H1 (cell line): Measurements from ENCODE around the gene AK5. TPM values are rescaled to one million over a fixed set of nuclear protein-coding genes. Genes with fewer than 3 reads are reported as not detected.

Experiments
- CTCF ChIA-PET: fragments of 300-600 bp; sonication (Branson Sonifier 250); formaldehyde crosslinking; loops from one replicate; lab custom pipeline; 2021; ENCODE audit not compliant: partially characterized antibody; lab: Charles Lee
- POLR2A ChIA-PET: fragments of 300-600 bp; sonication (Branson Sonifier 250); formaldehyde crosslinking; loops from one replicate; lab custom pipeline; 2021; ENCODE audit warnings: inconsistent platforms; ENCODE audit not compliant: partially characterized antibody; lab: Charles Lee
- DNase-seq, 2 experiments: peaks; one replicate each; pipeline versions ENCODE4 v3.0.0 to v3.0.0-alpha.2; 2010 to 2022; ENCODE audit warnings: low spot score in 2 of 2, low read depth in 1 of 2, mixed read lengths in 1 of 2
- FAIRE-seq: peaks from 2 replicates; lab custom pipeline; 2011; peaks lifted over from hg19 to GRCh38; lab: Jason Lieb, UNC
- H2AFZ ChIP-seq: 2 replicates; pipeline ENCODE4 v1.8.1; 2012; ENCODE audit warnings: low read length, inconsistent platforms
- H2AK5ac ChIP-seq: 2 replicates; pipeline ENCODE4 v1.6.1; 2013; ENCODE audit warnings: low read depth, low read length
- H2BK120ac ChIP-seq: replicated peaks from 2 replicates; pipeline ENCODE3; 2013; ENCODE audit warnings: low read depth, low read length, inconsistent platforms
- H2BK12ac ChIP-seq: 2 replicates; pipeline ENCODE4 v1.6.1; 2013; ENCODE audit warnings: low read depth, low read length
- H2BK15ac ChIP-seq: 2 replicates; pipeline ENCODE4 v1.6.1; 2013; ENCODE audit warnings: low read length
- H2BK20ac ChIP-seq: 2 replicates; pipeline ENCODE4 v1.6.1; 2013; ENCODE audit warnings: low read length
- H2BK5ac ChIP-seq: 2 replicates; pipeline ENCODE4 v1.6.1; 2013; ENCODE audit warnings: low read depth, low read length
- H3K14ac ChIP-seq: 2 replicates; pipeline ENCODE4 v1.6.1; 2013; ENCODE audit warnings: inconsistent platforms; ENCODE audit not compliant: insufficient read length
- H3K18ac ChIP-seq: 2 replicates; pipeline ENCODE4 v1.6.1; 2013; ENCODE audit warnings: low read length; ENCODE audit errors: extremely low read depth
- H3K23ac ChIP-seq: 2 replicates; pipeline ENCODE4 v1.6.1; 2013; ENCODE audit warnings: inconsistent platforms; ENCODE audit not compliant: insufficient read length
- H3K23me2 ChIP-seq: 2 replicates; pipeline ENCODE4 v1.6.1; 2013; ENCODE audit warnings: low read depth, low read length
- H3K27ac ChIP-seq: 2 replicates; pipeline ENCODE4 v1.6.1; 2011; ENCODE audit warnings: low read depth, low read length, inconsistent platforms
- H3K27me3 ChIP-seq, 4 experiments: replicated peaks in 1 of 4; 1 replicate in 1 of 4; 2 replicates in 3 of 4; pipeline versions ENCODE4 v1.6.1 to v1.8.1; 2011 to 2013; ENCODE audit warnings: low read length in 3 of 4, mild to moderate bottlenecking in 3 of 4, inconsistent platforms in 2 of 4, mixed read lengths in 2 of 4, moderate library complexity in 1 of 4; ENCODE audit not compliant: control insufficient read depth in 3 of 4, insufficient read depth in 3 of 4; ENCODE audit errors: extremely low read depth in 1 of 4
- H3K36me3 ChIP-seq, 4 experiments: 2 replicates each; pipeline versions ENCODE4 v1.6.1 to v1.8.1; 2011 to 2013; ENCODE audit warnings: mild to moderate bottlenecking in 4 of 4, low read length in 3 of 4, moderate library complexity in 2 of 4, control low read depth in 1 of 4, inconsistent platforms in 1 of 4; ENCODE audit not compliant: insufficient read depth in 4 of 4, control insufficient read depth in 2 of 4
- H3K4ac ChIP-seq: replicated peaks from 2 replicates; pipeline ENCODE3; 2013; ENCODE audit warnings: low read length, low read depth, mixed read lengths, inconsistent platforms; ENCODE audit not compliant: insufficient read length
- H3K4me1 ChIP-seq, 4 experiments: replicated peaks in 1 of 4; 1 replicate in 1 of 4; 2 replicates in 3 of 4; pipeline versions ENCODE4 v1.6.1 to v1.8.1; 2011 to 2013; ENCODE audit warnings: low read length in 3 of 4, inconsistent platforms in 2 of 4, mixed read lengths in 1 of 4; ENCODE audit not compliant: insufficient read depth in 4 of 4, control insufficient read depth in 3 of 4
- H3K4me2 ChIP-seq, 2 experiments: 2 replicates each; pipeline versions ENCODE4 v1.6.1 to v1.8.1; 2011 to 2013; ENCODE audit warnings: low read depth in 2 of 2, low read length in 2 of 2, control low read depth in 1 of 2, inconsistent platforms in 1 of 2, mild to moderate bottlenecking in 1 of 2; ENCODE audit not compliant: insufficient read depth in 1 of 2
- H3K4me3 ChIP-seq, 4 experiments: fragments of 200-600, 300-600 bp in 1 of 4; sonication (generic), shearing (Covaris generic), sonication (Bioruptor Twin) in 1 of 4; 2 replicates each; pipeline versions ENCODE4 v1.5.1 to v1.8.1; 2011 to 2016; ENCODE audit warnings: low read length in 4 of 4, low read depth in 3 of 4, control low read depth in 2 of 4, inconsistent platforms in 2 of 4, mild to moderate bottlenecking in 2 of 4, mixed read lengths in 1 of 4, moderate library complexity in 1 of 4; ENCODE audit not compliant: insufficient read depth in 2 of 4; ENCODE audit errors: extremely low read depth in 1 of 4
- H3K56ac ChIP-seq: replicated peaks from 2 replicates; pipeline ENCODE3; 2013; ENCODE audit warnings: low read depth, mild to moderate bottlenecking, mixed read lengths, low read length, inconsistent platforms; ENCODE audit not compliant: insufficient read length
- H3K79me1 ChIP-seq: 2 replicates; pipeline ENCODE4 v1.6.1; 2013; ENCODE audit warnings: low read depth, low read length, control low read depth
- H3K79me2 ChIP-seq, 2 experiments: 2 replicates each; pipeline versions ENCODE4 v1.6.1 to v1.8.1; 2012 to 2013; ENCODE audit warnings: low read length in 2 of 2, mild to moderate bottlenecking in 2 of 2, inconsistent platforms in 1 of 2; ENCODE audit not compliant: insufficient read depth in 2 of 2, control insufficient read depth in 1 of 2
- H3K9ac ChIP-seq, 4 experiments: replicated peaks in 1 of 4; 1 replicate in 1 of 4; 2 replicates in 3 of 4; pipeline versions ENCODE4 v1.6.1 to v1.8.1; 2011 to 2013; ENCODE audit warnings: low read depth in 3 of 4, low read length in 3 of 4, control low read depth in 2 of 4, mild to moderate bottlenecking in 2 of 4, moderate library complexity in 2 of 4, inconsistent platforms in 1 of 4; ENCODE audit errors: extremely low read depth in 1 of 4
- H3K9me3 ChIP-seq, 2 experiments: 2 replicates each; pipeline versions ENCODE4 v1.6.1 to v1.8.1; 2012 to 2013; ENCODE audit warnings: mild to moderate bottlenecking in 2 of 2, moderate library complexity in 2 of 2, control low read depth in 1 of 2, inconsistent platforms in 1 of 2, low read depth in 1 of 2, low read length in 1 of 2, mixed read lengths in 1 of 2; ENCODE audit not compliant: insufficient read depth in 2 of 2
- H4K20me1 ChIP-seq, 2 experiments: replicated peaks in 1 of 2; 2 replicates each; pipeline versions ENCODE3 to v1.8.1; 2011 to 2013; ENCODE audit warnings: inconsistent platforms in 2 of 2, low read length in 2 of 2, mild to moderate bottlenecking in 1 of 2; ENCODE audit not compliant: insufficient read depth in 2 of 2, control insufficient read depth in 1 of 2
- H4K5ac ChIP-seq: 2 replicates; pipeline ENCODE4 v1.6.1; 2013; ENCODE audit warnings: low read length, low read depth, mixed read lengths, inconsistent platforms; ENCODE audit not compliant: insufficient read length
- H4K8ac ChIP-seq: 2 replicates; pipeline ENCODE4 v1.8.0; 2013; ENCODE audit warnings: mild to moderate bottlenecking, moderate library complexity, low read length, inconsistent platforms; ENCODE audit not compliant: insufficient read depth; ENCODE audit errors: extremely low read depth
- H4K91ac ChIP-seq: replicated peaks from 2 replicates; pipeline ENCODE3; 2013; ENCODE audit warnings: low read length, mixed read lengths, inconsistent platforms; ENCODE audit not compliant: insufficient read length
- BCL11A ChIP-seq, 2 experiments: IDR thresholded peaks; one replicate each; pipeline ENCODE4 v1.6.1; 2011; ENCODE audit warnings: low read depth in 2 of 2, low read length in 2 of 2, mild to moderate bottlenecking in 2 of 2
- EP300 ChIP-seq, 2 experiments: IDR thresholded peaks; 1 replicate in 1 of 2; 2 replicates in 1 of 2; pipeline ENCODE4 v1.6.1; 2011 to 2012; ENCODE audit warnings: low read depth in 2 of 2, low read length in 2 of 2, mild to moderate bottlenecking in 2 of 2, borderline replicate concordance in 1 of 2, inconsistent platforms in 1 of 2, moderate library complexity in 1 of 2
- WGBS, 2 experiments: shearing (Covaris generic) in 1 of 2; methylation state at CpG; one replicate each; pipeline versions ENCODE4 v1.1.6 to v1.1.7; 2013 to 2015; ENCODE audit warnings: low lambda C conversion rate in 2 of 2, mixed read lengths in 2 of 2, inconsistent platforms in 1 of 2, low coverage in 1 of 2, missing lambda C conversion rate in 1 of 2; ENCODE audit not compliant: insufficient replicate concordance in 2 of 2, insufficient coverage in 1 of 2, insufficient read length in 1 of 2; ENCODE audit errors: extremely low coverage in 1 of 2, missing lambda C conversion rate in 1 of 2; 5-methylcytosine and 5-hydroxymethylcytosine counted together
- polyA plus RNA-seq, 7 experiments: library from polyadenylated mRNA; depleted of rRNA in 3 of 7; stranded (reverse) in 5 of 7; unstranded in 2 of 7; fragments of >200 nt in 5 of 7; fragments of 200-250 nt in 2 of 7; gene quantifications; 1 replicate in 5 of 7; 2 replicates in 1 of 7; 4 replicates in 1 of 7; pipeline versions ENCODE4 v1.2.1 to v1.2.3, GENCODE V29; 2011 to 2013; ENCODE audit warnings: missing spikeins in 2 of 7, mixed read lengths in 2 of 7
- total RNA-seq: library from RNA; stranded (reverse); fragmentation: NEBNext Ultra II Directional; extraction: Animal tissue kit (Norgen Biotek cat#: 25700); gene quantifications from 2 replicates; pipeline ENCODE4 v1.2.1, GENCODE V29; 2021

The AK5 gene
- total and polyA plus RNA-seq, 2 of the 8 experiments (the other 6 are each of a cell fraction or from before 2014, with no cell fraction given): 2.0 to 7.1 TPM

- FAIRE-seq: no peak
- WGBS, 2 experiments: 92% methylated on average over 1 of the region's 1 CpG; no CpG with 5 or more reads in 1 of the 2 experiments
- H2AFZ ChIP-seq: no peak overlapping the region
Observed at GRCh38 chr1:77319036-77319705, 37.4 kb downstream of the AK5 start.

More at GRCh38 chr1:77319036-77319705, 37.4 kb downstream of the AK5 start:
- H3K56ac ChIP-seq: no peak overlapping the region
- no peaks in the 10 kb centered on the region for H3K9me3 ChIP-seq
- H2BK5ac ChIP-seq: no peak overlapping the region
- no peak overlapping the region for H3K4ac ChIP-seq
- no peak overlapping the region for H2BK12ac ChIP-seq
- H3K27ac ChIP-seq: no peak overlapping the region
- no peaks in the 10 kb centered on the region for H3K36me3 ChIP-seq
- H3K27me3 ChIP-seq: no peaks in the 10 kb centered on the region
- no peak overlapping the region for H3K18ac ChIP-seq
- ChIA-PET POLR2A (no interaction called here), CTCF (no interaction called here)
- no peak overlapping the region for H3K4me3 ChIP-seq
- no peak overlapping the region for H2AK5ac ChIP-seq
- H3K23ac ChIP-seq: no peak overlapping the region
- no peaks in the 10 kb centered on the region for H3K79me1 ChIP-seq
- no peaks in the 10 kb centered on the region for H3K23me2 ChIP-seq
- no peak overlapping the region for H3K9ac ChIP-seq
- no peak overlapping the region for H4K8ac ChIP-seq
- H3K79me2 ChIP-seq: no peaks in the 10 kb centered on the region
- no peak overlapping the region for H3K14ac ChIP-seq
- H4K91ac ChIP-seq: no peak overlapping the region
- no peak overlapping the region for H2BK15ac ChIP-seq
- H3K4me2 ChIP-seq: no peak overlapping the region
- H4K5ac ChIP-seq: no peak overlapping the region
- H4K20me1 ChIP-seq: no peaks in the 10 kb centered on the region
- no peak overlapping the region for H2BK20ac ChIP-seq
- H3K4me1 ChIP-seq: peaks cover 0 to 3% (median 0%) of the 10 kb centered on the region in 4 experiments; a peak in 2 of 7 replicates
- no peak overlapping the region for H2BK120ac ChIP-seq
- DNase-seq: no peak
- TF ChIP-seq BCL11A (IDR thresholded peaks at IDR 0.05; ENCODE audit: low read depth in 2 of 2, low read length in 2 of 2) (no peak), EP300 (IDR thresholded peaks at IDR 0.05; ENCODE audit: borderline replicate concordance in 1 of 2, low read depth in 2 of 2, low read length in 2 of 2) (no peak)
